Uterus (tissue), 2 donors: ENCODE results near the gene MAML2.

Source experiments
- POLR2A ChIP-seq, 2 donors: fragments of 450-650 bp; IDR thresholded peaks; one replicate each; pipeline ENCODE4 v1.6.1; 2016; ENCODE audit warnings: antibody characterized with exemption in 2 of 2, mild to moderate bottlenecking in 1 of 2, moderate library complexity in 1 of 2
- TF ChIP-seq, protein P1 (sequence below), 4 experiments: fragments of 200-600 bp in 2 of 4; fragments of 450-650 bp in 2 of 4; sonication (generic) in 2 of 4; IDR thresholded peaks; one replicate each; pipeline ENCODE4 v1.5.1; 2016 to 2019; ENCODE audit warnings: antibody characterized with exemption in 4 of 4, mild to moderate bottlenecking in 2 of 4, moderate library complexity in 1 of 4

DNA sequence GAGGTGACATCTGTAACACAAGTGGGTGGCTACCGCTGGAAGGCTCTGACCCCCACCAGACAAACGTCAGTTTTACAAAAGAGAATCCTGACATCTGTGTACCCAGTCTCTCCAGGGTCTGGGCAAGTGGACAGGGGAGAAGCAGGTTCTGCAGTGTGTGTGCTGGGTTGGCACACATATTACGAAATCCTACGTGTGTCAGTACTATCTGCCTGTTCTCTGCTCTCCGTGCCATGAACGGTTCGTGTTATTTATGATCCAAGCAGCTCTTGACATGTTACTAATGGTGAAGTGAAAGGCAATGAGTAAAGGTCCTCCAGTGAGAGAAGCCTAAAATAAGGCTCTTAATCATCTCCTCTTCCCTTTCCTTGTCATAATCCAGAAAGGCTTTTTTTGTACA is 217.6 kb downstream of the MAML2 start:
- TF ChIP-seq, protein P1, sequence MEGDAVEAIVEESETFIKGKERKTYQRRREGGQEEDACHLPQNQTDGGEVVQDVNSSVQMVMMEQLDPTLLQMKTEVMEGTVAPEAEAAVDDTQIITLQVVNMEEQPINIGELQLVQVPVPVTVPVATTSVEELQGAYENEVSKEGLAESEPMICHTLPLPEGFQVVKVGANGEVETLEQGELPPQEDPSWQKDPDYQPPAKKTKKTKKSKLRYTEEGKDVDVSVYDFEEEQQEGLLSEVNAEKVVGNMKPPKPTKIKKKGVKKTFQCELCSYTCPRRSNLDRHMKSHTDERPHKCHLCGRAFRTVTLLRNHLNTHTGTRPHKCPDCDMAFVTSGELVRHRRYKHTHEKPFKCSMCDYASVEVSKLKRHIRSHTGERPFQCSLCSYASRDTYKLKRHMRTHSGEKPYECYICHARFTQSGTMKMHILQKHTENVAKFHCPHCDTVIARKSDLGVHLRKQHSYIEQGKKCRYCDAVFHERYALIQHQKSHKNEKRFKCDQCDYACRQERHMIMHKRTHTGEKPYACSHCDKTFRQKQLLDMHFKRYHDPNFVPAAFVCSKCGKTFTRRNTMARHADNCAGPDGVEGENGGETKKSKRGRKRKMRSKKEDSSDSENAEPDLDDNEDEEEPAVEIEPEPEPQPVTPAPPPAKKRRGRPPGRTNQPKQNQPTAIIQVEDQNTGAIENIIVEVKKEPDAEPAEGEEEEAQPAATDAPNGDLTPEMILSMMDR (IDR thresholded peaks at IDR 0.05) = no peak
- no peak for TF ChIP-seq POLR2A (IDR thresholded peaks at IDR 0.05)
